HG02763 (cell line): ENCODE data around the gene SRRM3.
"Not testable (repeated sequence)": the region's sequence is repeated elsewhere in the genome, so short reads cannot be mapped to it uniquely, and the experiment has no call there.

ENCODE experiments used
- ATAC-seq: cut with Tn5 transposase; IDR thresholded peaks from one replicate; pipeline ENCODE4 v1.9.1; 2021; ENCODE audit warnings: mild to moderate bottlenecking, moderate library complexity; ENCODE audit not compliant: unreplicated experiment

Gene SRRM3

GRCh38 chr7:76225951-76226350 is 24.3 kb downstream of the SRRM3 start:
- no peak for ATAC-seq

- not testable (repeated sequence) for ATAC-seq
Measured at GRCh38 chr7:76226878-76227423, 25.3 kb downstream of the SRRM3 start.

GRCh38 chr7:76230214-76230613 is 28.5 kb downstream of the SRRM3 start:
- no peak for ATAC-seq

- ATAC-seq = no peak
Measured at GRCh38 chr7:76231071-76231470, 29.4 kb downstream of the SRRM3 start.

- no peak for ATAC-seq
Measured at GRCh38 chr7:76231583-76231982, 29.9 kb downstream of the SRRM3 start.

GRCh38 chr7:76232698-76233097 is 31.0 kb downstream of the SRRM3 start:
- no peak for ATAC-seq

- ATAC-seq = no peak
Measured at GRCh38 chr7:76233538-76234281, 32.0 kb downstream of the SRRM3 start.

- ATAC-seq = no peak
Measured at GRCh38 chr7:76234282-76234584, 32.5 kb downstream of the SRRM3 start.

- ATAC-seq = no peak
Measured at GRCh38 chr7:76234931-76235441, 33.3 kb downstream of the SRRM3 start.

- ATAC-seq = no peak
Measured at GRCh38 chr7:76236224-76236623, 34.5 kb downstream of the SRRM3 start.

GRCh38 chr7:76238326-76238725 is 36.6 kb downstream of the SRRM3 start:
- ATAC-seq = no peak

GRCh38 chr7:76241141-76241540 is 39.4 kb downstream of the SRRM3 start:
- no peak for ATAC-seq

- not testable (repeated sequence) for ATAC-seq
Measured at GRCh38 chr7:76242517-76243063, 40.9 kb downstream of the SRRM3 start.

GRCh38 chr7:76244781-76245391 is 43.2 kb downstream of the SRRM3 start:
- ATAC-seq = no peak

- ATAC-seq = no peak
Measured at GRCh38 chr7:76246804-76247389, 45.2 kb downstream of the SRRM3 start.

GRCh38 chr7:76247938-76248337 is 46.2 kb downstream of the SRRM3 start:
- ATAC-seq = no peak

- ATAC-seq = no peak
Measured at GRCh38 chr7:76252021-76252420, 50.3 kb downstream of the SRRM3 start.

GRCh38 chr7:76254781-76255180 is 53.1 kb downstream of the SRRM3 start:
- ATAC-seq = no peak

GRCh38 chr7:76257973-76258372 is 56.3 kb downstream of the SRRM3 start:
- ATAC-seq = no peak

GRCh38 chr7:76259124-76260093 is 57.7 kb downstream of the SRRM3 start:
- ATAC-seq = no peak
